ENCODE measurements around the gene HIVEP2. TPM values are rescaled to one million over a fixed set of nuclear protein-coding genes. Genes with fewer than 3 reads are reported as not detected.

Gene HIVEP2
- total and polyA plus RNA-seq, 7 experiments from 2014 or later, result 12.2 to 92.1 (median 51.5) TPM

- Histone ChIP-seq H3K4me1 (ENCODE audit: control insufficient read depth in 2 of 2, insufficient read depth in 2 of 2, low read length in 2 of 2) (peaks cover 35 to 42% of the 10 kb centered on the region in 2 donors), H3K36me3 (ENCODE audit: control insufficient read depth in 2 of 3, insufficient read depth in 3 of 3, low read length in 3 of 3) (no peaks in the 10 kb centered on the region), H3K9me3 (ENCODE audit: control insufficient read depth in 2 of 3, low read length in 3 of 3) (no peaks in the 10 kb centered on the region), H3K4me3 (ENCODE audit: low read length) (no peak overlapping the region), H3K27me3 (ENCODE audit: control insufficient read depth in 2 of 2, insufficient read depth in 2 of 2, low read length in 2 of 2) (no peaks in the 10 kb centered on the region), H3K27ac (ENCODE audit: low read depth, low read length) (peak overlapping the region; percentile 39)
- H3K4me1 Mint-ChIP-seq, result peaks cover 40 to 99% (median 90%) of the 10 kb centered on the region in 7 donors
- H3K9me3 Mint-ChIP-seq, result peaks cover 0 to 4% (median 0%) of the 10 kb centered on the region in 11 donors
- peak overlapping the region in 3 of 10 donors; percentile 1 to 26 (median 10) for H3K4me3 Mint-ChIP-seq
- ChIA-PET CTCF (no interaction called here), POLR2A (interaction anchor here (7.4 kb wide), 1 partner anchor 24 kb away, joined by 96 read pairs; no protein-coding TSS in a partner anchor)
- intact Hi-C loops (cut with micrococcal nuclease), result loop anchor here in 1 of 2 donors (10.0 kb wide), 1 partner anchor 735 kb away; the partner anchor contains the start of genes NMBR and VTA1
- H3K36me3 Mint-ChIP-seq, result peaks cover 16 to 44% (median 37%) of the 10 kb centered on the region in 5 donors
- DNase-seq, result no peak
- H3K27me3 Mint-ChIP-seq, result no peaks in the 10 kb centered on the region
- peak overlapping the region in 8 of 9 donors; percentile 48 to 88 (median 78) for H3K27ac Mint-ChIP-seq
- ATAC-seq, result no peak
Observed at GRCh38 chr6:142880201-142880600, 64.8 kb downstream of the HIVEP2 start.

GRCh38 chr6:142879527-142879926, 65.4 kb downstream of the HIVEP2 start:
- H3K27ac ChIP-seq (ENCODE audit: low read depth, low read length), result no peak overlapping the region
- no peaks in the 10 kb centered on the region for H3K9me3 ChIP-seq (ENCODE audit: control insufficient read depth in 2 of 3, low read length in 3 of 3)
- Mint-ChIP-seq H3K36me3 (peaks cover 21 to 48% (median 41%) of the 10 kb centered on the region in 5 donors), H3K4me3 (peak overlapping the region in 4 of 10 donors; percentile 3 to 39 (median 19)), H3K4me1 (peaks cover 44 to 99% (median 91%) of the 10 kb centered on the region in 7 donors), H3K27me3 (no peaks in the 10 kb centered on the region), H3K9me3 (peaks cover 0 to 4% (median 0%) of the 10 kb centered on the region in 11 donors), H3K27ac (peak overlapping the region in 8 of 9 donors; percentile 48 to 88 (median 76))
- CTCF ChIA-PET, result no interaction called here
- DNase-seq (no peak), ATAC-seq (no peak)
- no peak overlapping the region for H3K4me3 ChIP-seq (ENCODE audit: low read length)
- H3K36me3 ChIP-seq (ENCODE audit: control insufficient read depth in 2 of 3, insufficient read depth in 3 of 3, low read length in 3 of 3), result no peaks in the 10 kb centered on the region
- POLR2A ChIA-PET, result interaction anchor here (0.7 to 0.9 kb wide), 3 partner anchors 19 to 41 kb away, joined by 3 to 4 read pairs (median 3); no protein-coding TSS in a partner anchor
- no peaks in the 10 kb centered on the region for H3K27me3 ChIP-seq (ENCODE audit: control insufficient read depth in 2 of 2, insufficient read depth in 2 of 2, low read length in 2 of 2)
- intact Hi-C loops (cut with micrococcal nuclease), result no loop called here
- peaks cover 30 to 44% of the 10 kb centered on the region in 2 donors for H3K4me1 ChIP-seq (ENCODE audit: control insufficient read depth in 2 of 2, insufficient read depth in 2 of 2, low read length in 2 of 2)

- Histone ChIP-seq H3K36me3 (ENCODE audit: control insufficient read depth in 2 of 3, insufficient read depth in 3 of 3, low read length in 3 of 3) (no peaks in the 10 kb centered on the region), H3K27me3 (ENCODE audit: control insufficient read depth in 2 of 2, insufficient read depth in 2 of 2, low read length in 2 of 2) (no peaks in the 10 kb centered on the region), H3K4me3 (ENCODE audit: low read length) (no peak overlapping the region), H3K27ac (ENCODE audit: low read depth, low read length) (no peak overlapping the region), H3K9me3 (ENCODE audit: control insufficient read depth in 2 of 3, low read length in 3 of 3) (no peaks in the 10 kb centered on the region), H3K4me1 (ENCODE audit: control insufficient read depth in 2 of 2, insufficient read depth in 2 of 2, low read length in 2 of 2) (peaks cover 30 to 40% of the 10 kb centered on the region in 2 donors)
- ChIA-PET CTCF (no interaction called here), POLR2A (interaction anchor here (0.7 to 0.9 kb wide), 3 partner anchors 18 to 40 kb away, joined by 3 to 4 read pairs (median 3); no protein-coding TSS in a partner anchor)
- peak overlapping the region in 8 of 9 donors; percentile 48 to 88 (median 76) for H3K27ac Mint-ChIP-seq
- H3K4me3 Mint-ChIP-seq, result peak overlapping the region in 2 of 10 donors; percentile 26 to 39
- peaks cover 0 to 4% (median 0%) of the 10 kb centered on the region in 11 donors for H3K9me3 Mint-ChIP-seq
- H3K4me1 Mint-ChIP-seq, result peaks cover 45 to 99% (median 90%) of the 10 kb centered on the region in 7 donors
- intact Hi-C loops (cut with micrococcal nuclease), result no loop called here
- peaks cover 21 to 48% (median 41%) of the 10 kb centered on the region in 5 donors for H3K36me3 Mint-ChIP-seq
- ATAC-seq (no peak), DNase-seq (no peak)
- H3K27me3 Mint-ChIP-seq, result no peaks in the 10 kb centered on the region
Observed at GRCh38 chr6:142879076-142879475, 65.9 kb downstream of the HIVEP2 start.

- Histone ChIP-seq H3K36me3 (ENCODE audit: control insufficient read depth in 2 of 3, insufficient read depth in 3 of 3, low read length in 3 of 3) (no peaks in the 10 kb centered on the region), H3K27ac (ENCODE audit: low read depth, low read length) (peak overlapping the region; percentile 46), H3K4me3 (ENCODE audit: low read length) (no peak overlapping the region), H3K27me3 (ENCODE audit: control insufficient read depth in 2 of 2, insufficient read depth in 2 of 2, low read length in 2 of 2) (no peaks in the 10 kb centered on the region), H3K9me3 (ENCODE audit: control insufficient read depth in 2 of 3, low read length in 3 of 3) (no peaks in the 10 kb centered on the region), H3K4me1 (ENCODE audit: control insufficient read depth in 2 of 2, insufficient read depth in 2 of 2, low read length in 2 of 2) (peaks cover 28 to 41% of the 10 kb centered on the region in 2 donors)
- H3K4me1 Mint-ChIP-seq, result peaks cover 50 to 99% (median 91%) of the 10 kb centered on the region in 7 donors
- ChIA-PET POLR2A (interaction anchor here (0.7 to 1.0 kb wide), 2 partner anchors 21 to 25 kb away, joined by 3 read pairs; no protein-coding TSS in a partner anchor), CTCF (no interaction called here)
- DNase-seq, result no peak
- peaks cover 21 to 51% (median 42%) of the 10 kb centered on the region in 5 donors for H3K36me3 Mint-ChIP-seq
- no peak for ATAC-seq
- intact Hi-C loops (cut with micrococcal nuclease), result no loop called here
- H3K27me3 Mint-ChIP-seq, result no peaks in the 10 kb centered on the region
- peaks cover 0 to 4% (median 0%) of the 10 kb centered on the region in 11 donors for H3K9me3 Mint-ChIP-seq
- H3K4me3 Mint-ChIP-seq, result no peak overlapping the region
- H3K27ac Mint-ChIP-seq, result peak overlapping the region in 7 of 9 donors; percentile 26 to 79 (median 71)
Observed at GRCh38 chr6:142878407-142878806, 66.6 kb downstream of the HIVEP2 start.

- H3K36me3 Mint-ChIP-seq, result peaks cover 13 to 45% (median 25%) of the 10 kb centered on the region in 5 donors
- peaks cover 0 to 6% (median 0%) of the 10 kb centered on the region in 11 donors for H3K9me3 Mint-ChIP-seq
- Histone ChIP-seq H3K27me3 (ENCODE audit: control insufficient read depth in 2 of 2, insufficient read depth in 2 of 2, low read length in 2 of 2) (no peaks in the 10 kb centered on the region), H3K36me3 (ENCODE audit: control insufficient read depth in 2 of 3, insufficient read depth in 3 of 3, low read length in 3 of 3) (no peaks in the 10 kb centered on the region), H3K27ac (ENCODE audit: low read depth, low read length) (peak overlapping the region; percentile 60), H3K4me1 (ENCODE audit: control insufficient read depth in 2 of 2, insufficient read depth in 2 of 2, low read length in 2 of 2) (peaks cover 42 to 49% of the 10 kb centered on the region in 2 donors), H3K4me3 (ENCODE audit: low read length) (no peak overlapping the region), H3K9me3 (ENCODE audit: control insufficient read depth in 2 of 3, low read length in 3 of 3) (no peaks in the 10 kb centered on the region)
- intact Hi-C loops (cut with micrococcal nuclease), result loop anchor here (1.0 to 5.0 kb wide), 3 partner anchors 7 to 38 kb away; no protein-coding TSS in a partner anchor
- DNase-seq (no peak), ATAC-seq (no peak)
- ChIA-PET CTCF (interaction anchor here (0.7 to 2.2 kb wide), 2 partner anchors 9 to 182 kb away, joined by 3 to 17 read pairs; no protein-coding TSS in a partner anchor), POLR2A (interaction anchor here (0.5 to 5.1 kb wide), 3 partner anchors 10 to 69 kb away, joined by 3 to 34 read pairs (median 5); no protein-coding TSS in a partner anchor)
- peak overlapping the region in 5 of 10 donors; percentile 6 to 57 (median 27) for H3K4me3 Mint-ChIP-seq
- H3K27ac Mint-ChIP-seq, result peak overlapping the region in 8 of 9 donors; percentile 37 to 88 (median 84)
- no peaks in the 10 kb centered on the region for H3K27me3 Mint-ChIP-seq
- peaks cover 58 to 100% (median 94%) of the 10 kb centered on the region in 7 donors for H3K4me1 Mint-ChIP-seq
Observed at GRCh38 chr6:142874676-142875075, 70.3 kb downstream of the HIVEP2 start.

GRCh38 chr6:142872376-142872775, 72.6 kb downstream of the HIVEP2 start:
- CTCF ChIA-PET, result interaction anchor here (0.6 to 2.2 kb wide), 3 partner anchors 11 to 61 kb away, joined by 3 to 17 read pairs (median 3); no protein-coding TSS in a partner anchor
- Mint-ChIP-seq H3K27me3 (no peaks in the 10 kb centered on the region), H3K36me3 (peaks cover 0 to 32% (median 7%) of the 10 kb centered on the region in 5 donors), H3K4me3 (peak overlapping the region in 8 of 10 donors; percentile 1 to 70 (median 55)), H3K4me1 (peaks cover 59 to 97% (median 92%) of the 10 kb centered on the region in 7 donors), H3K9me3 (peaks cover 0 to 3% (median 0%) of the 10 kb centered on the region in 11 donors), H3K27ac (peak overlapping the region in 8 of 9 donors; percentile 80 to 95 (median 91))
- POLR2A ChIA-PET, result interaction anchor here (0.8 to 5.1 kb wide), 10 partner anchors 12 to 66 kb away, joined by 3 to 34 read pairs (median 3); no protein-coding TSS in a partner anchor
- ATAC-seq (no peak), DNase-seq (no peak)
- intact Hi-C loops (cut with micrococcal nuclease), result loop anchor here (1.0 to 5.0 kb wide), 4 partner anchors 13 to 40 kb away; no protein-coding TSS in a partner anchor
- H3K9me3 ChIP-seq (ENCODE audit: control insufficient read depth in 2 of 3, low read length in 3 of 3), result no peaks in the 10 kb centered on the region
- peak overlapping the region; percentile 61 for H3K27ac ChIP-seq (ENCODE audit: low read depth, low read length)
- no peaks in the 10 kb centered on the region for H3K36me3 ChIP-seq (ENCODE audit: control insufficient read depth in 2 of 3, insufficient read depth in 3 of 3, low read length in 3 of 3)
- no peak overlapping the region for H3K4me3 ChIP-seq (ENCODE audit: low read length)
- peaks cover 32 to 64% of the 10 kb centered on the region in 2 donors for H3K4me1 ChIP-seq (ENCODE audit: control insufficient read depth in 2 of 2, insufficient read depth in 2 of 2, low read length in 2 of 2)
- no peaks in the 10 kb centered on the region for H3K27me3 ChIP-seq (ENCODE audit: control insufficient read depth in 2 of 2, insufficient read depth in 2 of 2, low read length in 2 of 2)

Measured in naive thymus-derived CD4-positive, alpha-beta T cell (primary cell).